Nephron (organoid): Measurements from ENCODE around the gene PORCN.

Experiments
- H3K27ac Mint-ChIP-seq, 3 experiments: 2 replicates each; pipeline ENCODE4 v1.8.0; 2020; ENCODE audit warnings: mixed read lengths in 3 of 3, mild to moderate bottlenecking in 2 of 3, moderate library complexity in 1 of 3
- H3K27me3 Mint-ChIP-seq: 2 replicates; pipeline ENCODE4 v1.8.0; 2021; ENCODE audit warnings: low read depth, mild to moderate bottlenecking, moderate library complexity, mixed read lengths
- H3K36me3 Mint-ChIP-seq: 2 replicates; pipeline ENCODE4 v1.8.0; 2020; ENCODE audit warnings: low read depth, mixed read lengths
- H3K4me1 Mint-ChIP-seq: 2 replicates; pipeline ENCODE4 v1.8.0; 2020; ENCODE audit warnings: mixed read lengths
- H3K4me3 Mint-ChIP-seq, 3 experiments: 2 replicates each; pipeline ENCODE4 v1.8.0; 2020; ENCODE audit warnings: mild to moderate bottlenecking in 3 of 3, mixed read lengths in 3 of 3, moderate library complexity in 2 of 3
- H3K9me3 Mint-ChIP-seq: 2 replicates; pipeline ENCODE4 v1.8.0; 2020; ENCODE audit warnings: mixed read lengths
- TF ChIP-seq, protein P1 (sequence below), 3 experiments: fragments of 200-600 bp; sonication (generic); IDR thresholded peaks; one replicate each; pipeline ENCODE4 v1.5.0; 2021; ENCODE audit warnings: antibody characterized with exemption in 3 of 3; ENCODE audit not compliant: unreplicated experiment in 3 of 3

The PORCN gene

DNA sequence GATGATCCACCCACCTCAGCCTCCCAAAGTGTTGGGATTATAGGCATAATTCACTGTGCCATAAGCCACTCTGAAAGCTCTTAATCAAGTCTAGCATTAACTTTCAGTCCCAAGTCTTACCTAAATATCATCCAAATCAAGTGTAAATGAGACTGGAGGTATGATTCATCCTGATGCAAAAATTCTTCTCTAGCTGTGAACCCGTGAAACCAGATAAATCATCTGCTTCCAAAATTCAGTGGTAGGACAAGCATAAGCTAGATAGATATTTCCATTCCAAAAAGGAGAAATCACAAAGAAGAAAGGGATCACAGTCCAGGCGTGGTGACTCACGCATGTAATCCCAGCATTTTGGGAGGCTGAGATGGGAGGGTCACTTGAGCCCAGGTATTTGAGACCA is 21.9 kb downstream of the PORCN start:
- Mint-ChIP-seq H3K36me3 (peaks cover 25% of the 10 kb centered on the region), H3K27me3 (no peaks in the 10 kb centered on the region), H3K4me3 (no peak overlapping the region), H3K27ac (no peak overlapping the region), H3K4me1 (no peaks in the 10 kb centered on the region), H3K9me3 (peaks cover 26% of the 10 kb centered on the region)
- TF ChIP-seq, protein P1, sequence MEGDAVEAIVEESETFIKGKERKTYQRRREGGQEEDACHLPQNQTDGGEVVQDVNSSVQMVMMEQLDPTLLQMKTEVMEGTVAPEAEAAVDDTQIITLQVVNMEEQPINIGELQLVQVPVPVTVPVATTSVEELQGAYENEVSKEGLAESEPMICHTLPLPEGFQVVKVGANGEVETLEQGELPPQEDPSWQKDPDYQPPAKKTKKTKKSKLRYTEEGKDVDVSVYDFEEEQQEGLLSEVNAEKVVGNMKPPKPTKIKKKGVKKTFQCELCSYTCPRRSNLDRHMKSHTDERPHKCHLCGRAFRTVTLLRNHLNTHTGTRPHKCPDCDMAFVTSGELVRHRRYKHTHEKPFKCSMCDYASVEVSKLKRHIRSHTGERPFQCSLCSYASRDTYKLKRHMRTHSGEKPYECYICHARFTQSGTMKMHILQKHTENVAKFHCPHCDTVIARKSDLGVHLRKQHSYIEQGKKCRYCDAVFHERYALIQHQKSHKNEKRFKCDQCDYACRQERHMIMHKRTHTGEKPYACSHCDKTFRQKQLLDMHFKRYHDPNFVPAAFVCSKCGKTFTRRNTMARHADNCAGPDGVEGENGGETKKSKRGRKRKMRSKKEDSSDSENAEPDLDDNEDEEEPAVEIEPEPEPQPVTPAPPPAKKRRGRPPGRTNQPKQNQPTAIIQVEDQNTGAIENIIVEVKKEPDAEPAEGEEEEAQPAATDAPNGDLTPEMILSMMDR (IDR thresholded peaks at IDR 0.05; ENCODE audit: unreplicated experiment in 3 of 3), result no peak

DNA sequence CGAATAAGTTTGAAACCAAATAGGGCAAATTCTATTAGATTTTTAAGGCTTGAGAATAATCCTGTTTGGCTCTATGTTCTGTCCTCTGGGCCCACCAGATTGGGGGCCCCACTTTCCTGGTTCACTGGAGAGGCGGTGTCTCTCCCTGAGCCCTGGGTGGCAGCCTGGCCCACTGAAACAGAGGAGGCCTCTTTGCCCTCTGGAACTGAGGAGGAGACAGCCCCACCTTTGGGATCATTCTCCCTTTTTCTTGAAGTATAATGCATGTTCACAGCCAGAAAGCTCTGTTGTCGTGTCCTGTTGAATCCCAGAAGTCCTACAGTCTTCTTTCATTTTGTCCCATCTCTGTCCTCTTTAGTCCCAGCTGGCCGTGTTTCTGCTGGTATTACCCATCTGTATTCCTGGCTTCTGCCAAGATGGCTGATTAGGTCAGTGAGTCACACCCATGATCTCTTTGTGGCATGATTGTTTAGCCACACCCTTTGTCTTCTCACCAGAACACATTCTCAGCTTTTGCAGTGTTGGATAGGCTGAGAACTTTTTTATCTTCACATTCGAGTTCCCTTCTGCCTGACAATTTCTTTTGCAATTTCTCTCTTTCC is 22.7 kb downstream of the PORCN start:
- no peaks in the 10 kb centered on the region for H3K27me3 Mint-ChIP-seq
- H3K4me3 Mint-ChIP-seq, result no peak overlapping the region
- peaks cover 26% of the 10 kb centered on the region for H3K9me3 Mint-ChIP-seq
- TF ChIP-seq, protein P1 (IDR thresholded peaks at IDR 0.05; ENCODE audit: unreplicated experiment in 3 of 3), result no peak
- no peaks in the 10 kb centered on the region for H3K4me1 Mint-ChIP-seq
- H3K36me3 Mint-ChIP-seq, result peaks cover 24% of the 10 kb centered on the region
- no peak overlapping the region for H3K27ac Mint-ChIP-seq

DNA sequence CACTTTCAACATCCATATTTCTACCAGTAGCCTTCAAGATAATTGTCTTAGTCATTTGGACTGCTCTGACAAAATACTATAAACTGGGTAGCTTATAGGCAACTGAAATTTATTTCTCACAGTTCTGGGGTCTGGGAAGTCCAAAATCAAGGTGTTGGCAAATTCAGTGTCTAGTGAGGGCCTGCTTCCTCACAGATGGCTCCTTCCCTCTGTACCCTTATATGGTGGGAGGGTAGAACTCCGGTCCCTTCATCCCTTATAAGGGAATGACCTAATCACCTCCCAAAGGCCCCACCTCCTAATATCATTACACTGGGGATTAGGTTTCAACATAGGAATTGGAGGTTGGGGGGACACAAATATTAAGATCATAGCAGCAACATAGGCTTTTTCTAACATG is 23.4 kb downstream of the PORCN start:
- H3K4me1 Mint-ChIP-seq, result no peaks in the 10 kb centered on the region
- TF ChIP-seq, protein P1 (IDR thresholded peaks at IDR 0.05; ENCODE audit: unreplicated experiment in 3 of 3), result no peak
- H3K4me3 Mint-ChIP-seq, result no peak overlapping the region
- H3K27me3 Mint-ChIP-seq, result no peaks in the 10 kb centered on the region
- H3K9me3 Mint-ChIP-seq, result peaks cover 24% of the 10 kb centered on the region
- H3K36me3 Mint-ChIP-seq, result peaks cover 20% of the 10 kb centered on the region
- H3K27ac Mint-ChIP-seq, result no peak overlapping the region

DNA sequence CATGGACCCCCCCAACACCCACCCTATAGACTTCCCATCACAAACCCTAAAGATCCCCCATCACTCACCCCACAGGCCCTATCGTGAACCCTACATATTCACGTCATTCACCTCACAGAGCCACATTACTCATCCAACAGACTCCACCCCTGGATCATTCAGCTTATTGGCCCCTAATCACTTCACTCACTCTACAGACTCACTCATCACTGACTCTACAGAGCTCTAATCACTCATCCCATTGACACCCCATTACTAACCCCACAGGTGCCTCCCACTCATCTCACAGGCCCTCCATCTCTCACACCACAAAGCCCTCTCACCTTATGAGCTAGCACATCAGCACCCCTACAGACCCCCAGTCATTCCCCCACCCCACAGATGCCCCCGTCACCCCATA is 24.4 kb downstream of the PORCN start:
- no peak overlapping the region for H3K4me3 Mint-ChIP-seq
- H3K4me1 Mint-ChIP-seq, result no peaks in the 10 kb centered on the region
- TF ChIP-seq, protein P1 (IDR thresholded peaks at IDR 0.05; ENCODE audit: unreplicated experiment in 3 of 3), result no peak
- no peaks in the 10 kb centered on the region for H3K27me3 Mint-ChIP-seq
- no peak overlapping the region for H3K27ac Mint-ChIP-seq
- peaks cover 14% of the 10 kb centered on the region for H3K36me3 Mint-ChIP-seq
- H3K9me3 Mint-ChIP-seq, result peaks cover 24% of the 10 kb centered on the region

DNA sequence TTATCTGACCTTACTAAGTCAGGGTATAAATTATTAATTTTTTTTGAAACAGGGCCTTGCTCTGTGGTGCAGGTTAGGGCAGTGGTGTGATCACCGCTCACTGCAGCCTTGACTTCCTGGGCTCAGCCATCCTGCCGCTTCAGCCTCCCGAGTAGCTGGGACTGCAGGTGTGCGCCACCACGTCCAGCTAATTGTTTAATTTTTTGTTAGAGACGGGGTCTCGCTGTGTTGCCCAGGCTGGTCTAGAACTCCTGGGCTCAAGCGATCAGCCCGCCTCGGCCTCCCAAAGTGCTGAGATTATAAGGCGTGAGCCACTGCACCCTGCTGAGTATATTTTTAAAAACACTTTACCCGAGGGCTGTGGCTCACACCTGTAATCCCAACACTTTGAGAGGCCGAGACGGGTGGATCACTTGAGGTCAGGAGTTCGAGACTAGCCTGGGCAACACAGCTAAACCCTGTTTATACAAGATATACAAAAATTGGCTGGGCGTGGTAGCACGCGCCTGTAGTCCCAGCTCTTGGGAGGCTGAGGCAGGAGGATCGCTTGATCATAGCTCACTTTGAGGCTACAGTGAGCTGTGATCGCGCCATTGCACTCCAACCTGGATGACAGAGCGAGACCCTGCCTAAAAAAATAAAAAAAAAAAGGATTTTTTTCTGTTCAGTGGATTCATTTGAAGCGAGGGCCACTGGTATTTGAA is 30.0 kb downstream of the PORCN start:
- TF ChIP-seq, protein P1 (IDR thresholded peaks at IDR 0.05; ENCODE audit: unreplicated experiment in 3 of 3), result no peak
- Mint-ChIP-seq H3K36me3 (peaks cover 13% of the 10 kb centered on the region), H3K4me3 (peak overlapping the region; percentile 81 to 87 (median 86)), H3K27me3 (no peaks in the 10 kb centered on the region), H3K4me1 (peaks cover 7% of the 10 kb centered on the region), H3K9me3 (peaks cover 7% of the 10 kb centered on the region), H3K27ac (peak overlapping the region; percentile 14 to 85 (median 85))
